Fibroblast of villous mesenchyme (primary cell): ENCODE measurements around the gene PLB1. TPM values are rescaled to one million over a fixed set of nuclear protein-coding genes. Genes with fewer than 3 reads are reported as not detected.
A peak's percentile ranks its signal among the peaks of the same experiment; 100 is the strongest.

ENCODE experiments used
- DNase-seq: peaks from one replicate; pipeline ENCODE4 v3.0.0-alpha.2; 2010; ENCODE audit warnings: low read depth
- H3K4me3 ChIP-seq: 2 replicates; pipeline ENCODE4 v1.5.1; 2011; ENCODE audit warnings: low read depth, mild to moderate bottlenecking, low read length
- total RNA-seq: library from RNA; depleted of rRNA; stranded (reverse); fragments of >200 nt; gene quantifications from 2 replicates; pipeline ENCODE4 v1.2.3, GENCODE V29; 2012
- TF ChIP-seq, protein P1 (sequence below): IDR thresholded peaks from 2 replicates; pipeline ENCODE4 v1.5.1; 2012; ENCODE audit warnings: low read depth, mild to moderate bottlenecking, low read length; ENCODE audit not compliant: insufficient read depth

The PLB1 gene
- total RNA-seq, 1 donor = 3.0 TPM

GRCh38 chr2:28454016-28454930, 41.6 kb upstream of the PLB1 start:
- DNase-seq = peak; percentile 52
- H3K4me3 ChIP-seq = no peak overlapping the region
- TF ChIP-seq, protein P1, sequence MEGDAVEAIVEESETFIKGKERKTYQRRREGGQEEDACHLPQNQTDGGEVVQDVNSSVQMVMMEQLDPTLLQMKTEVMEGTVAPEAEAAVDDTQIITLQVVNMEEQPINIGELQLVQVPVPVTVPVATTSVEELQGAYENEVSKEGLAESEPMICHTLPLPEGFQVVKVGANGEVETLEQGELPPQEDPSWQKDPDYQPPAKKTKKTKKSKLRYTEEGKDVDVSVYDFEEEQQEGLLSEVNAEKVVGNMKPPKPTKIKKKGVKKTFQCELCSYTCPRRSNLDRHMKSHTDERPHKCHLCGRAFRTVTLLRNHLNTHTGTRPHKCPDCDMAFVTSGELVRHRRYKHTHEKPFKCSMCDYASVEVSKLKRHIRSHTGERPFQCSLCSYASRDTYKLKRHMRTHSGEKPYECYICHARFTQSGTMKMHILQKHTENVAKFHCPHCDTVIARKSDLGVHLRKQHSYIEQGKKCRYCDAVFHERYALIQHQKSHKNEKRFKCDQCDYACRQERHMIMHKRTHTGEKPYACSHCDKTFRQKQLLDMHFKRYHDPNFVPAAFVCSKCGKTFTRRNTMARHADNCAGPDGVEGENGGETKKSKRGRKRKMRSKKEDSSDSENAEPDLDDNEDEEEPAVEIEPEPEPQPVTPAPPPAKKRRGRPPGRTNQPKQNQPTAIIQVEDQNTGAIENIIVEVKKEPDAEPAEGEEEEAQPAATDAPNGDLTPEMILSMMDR = no peak

GRCh38 chr2:28457237-28457636, 38.6 kb upstream of the PLB1 start:
- TF ChIP-seq, protein P1 = no peak
- no peak overlapping the region for H3K4me3 ChIP-seq
- no peak for DNase-seq

DNA sequence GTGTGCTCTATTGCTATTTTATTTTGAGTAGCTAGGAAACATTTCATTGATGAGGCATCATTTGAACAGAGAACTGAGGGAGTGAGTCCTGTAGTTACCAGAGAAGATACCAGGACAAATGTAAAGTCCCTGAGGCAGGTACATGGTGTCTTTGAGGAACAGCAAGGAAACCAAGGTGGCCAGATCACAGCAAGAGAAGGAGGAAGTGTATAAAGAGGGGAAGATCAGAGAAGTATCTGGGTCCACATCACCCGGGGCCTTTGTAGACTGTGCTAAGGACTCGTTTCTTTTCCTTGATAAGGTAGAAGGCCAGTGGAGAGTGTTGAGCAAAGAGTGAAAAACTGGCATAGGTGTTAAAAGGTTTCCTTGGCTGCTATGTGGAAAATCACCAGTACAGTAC, 34.8 kb upstream of the PLB1 start:
- H3K4me3 ChIP-seq = no peak overlapping the region
- DNase-seq = no peak
- TF ChIP-seq, protein P1 = no peak

GRCh38 chr2:28462122-28462521, 33.7 kb upstream of the PLB1 start:
- H3K4me3 ChIP-seq = no peak overlapping the region
- TF ChIP-seq, protein P1 = no peak
- no peak for DNase-seq

DNA sequence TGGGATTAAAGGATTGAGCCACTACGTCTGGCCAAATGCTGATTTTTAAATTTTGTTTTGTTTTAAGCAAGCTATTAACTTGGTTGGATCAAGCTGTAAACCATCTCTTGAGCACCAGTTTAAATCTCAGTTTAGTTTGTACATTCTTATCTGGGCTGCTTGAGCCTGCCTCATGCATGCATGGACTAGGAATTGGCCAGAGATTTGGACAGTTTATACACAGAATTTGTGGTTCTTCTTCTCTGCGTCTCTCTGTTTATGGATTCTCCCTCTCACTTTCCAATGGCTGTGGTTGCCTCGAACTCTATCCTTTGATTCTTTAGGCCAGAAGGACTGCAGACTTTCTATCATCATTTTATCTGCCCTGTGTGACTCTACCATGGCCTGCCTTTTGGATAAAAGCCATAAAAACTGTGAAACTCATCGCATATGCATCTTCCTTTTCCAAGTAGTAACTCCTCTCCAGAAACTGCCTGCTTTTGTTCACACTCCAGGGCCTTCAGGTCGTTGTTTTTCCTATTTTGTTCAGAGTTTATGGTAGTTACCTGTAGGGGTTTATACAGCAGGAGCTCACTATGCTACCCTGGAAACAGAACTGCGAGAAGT, 32.5 kb upstream of the PLB1 start:
- peak; percentile 92 for DNase-seq
- H3K4me3 ChIP-seq = no peak overlapping the region
- TF ChIP-seq, protein P1 = no peak

DNA sequence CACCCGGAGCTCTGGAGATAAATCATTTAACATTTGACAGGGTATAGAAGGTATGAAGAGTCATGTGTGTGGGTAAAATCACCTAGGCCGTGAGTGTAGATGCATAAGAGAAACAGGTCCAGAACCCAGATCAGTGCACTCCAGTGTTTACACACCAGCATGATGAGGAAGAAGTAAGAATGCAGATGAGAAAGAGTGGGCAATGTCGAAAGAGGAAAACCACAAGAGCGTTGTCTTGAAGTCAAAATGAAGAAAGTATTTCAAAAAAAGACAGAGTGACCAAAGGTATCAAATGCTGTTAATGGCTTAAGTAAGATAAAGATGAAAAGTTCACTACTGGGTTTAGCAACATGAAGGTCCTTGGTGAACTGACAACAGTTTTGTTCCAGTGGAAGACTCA, 32.0 kb upstream of the PLB1 start:
- DNase-seq = peak; percentile 87
- TF ChIP-seq, protein P1 = no peak
- no peak overlapping the region for H3K4me3 ChIP-seq
